IPS-11a (cell line): Measurements from ENCODE around the gene OXTR.

Source experiments
- H3K4me3 ChIP-seq: one replicate; pipeline ENCODE4 v1.5.1; 2013; ENCODE audit warnings: low read depth, low read length, control low read depth

OXTR gene

DNA sequence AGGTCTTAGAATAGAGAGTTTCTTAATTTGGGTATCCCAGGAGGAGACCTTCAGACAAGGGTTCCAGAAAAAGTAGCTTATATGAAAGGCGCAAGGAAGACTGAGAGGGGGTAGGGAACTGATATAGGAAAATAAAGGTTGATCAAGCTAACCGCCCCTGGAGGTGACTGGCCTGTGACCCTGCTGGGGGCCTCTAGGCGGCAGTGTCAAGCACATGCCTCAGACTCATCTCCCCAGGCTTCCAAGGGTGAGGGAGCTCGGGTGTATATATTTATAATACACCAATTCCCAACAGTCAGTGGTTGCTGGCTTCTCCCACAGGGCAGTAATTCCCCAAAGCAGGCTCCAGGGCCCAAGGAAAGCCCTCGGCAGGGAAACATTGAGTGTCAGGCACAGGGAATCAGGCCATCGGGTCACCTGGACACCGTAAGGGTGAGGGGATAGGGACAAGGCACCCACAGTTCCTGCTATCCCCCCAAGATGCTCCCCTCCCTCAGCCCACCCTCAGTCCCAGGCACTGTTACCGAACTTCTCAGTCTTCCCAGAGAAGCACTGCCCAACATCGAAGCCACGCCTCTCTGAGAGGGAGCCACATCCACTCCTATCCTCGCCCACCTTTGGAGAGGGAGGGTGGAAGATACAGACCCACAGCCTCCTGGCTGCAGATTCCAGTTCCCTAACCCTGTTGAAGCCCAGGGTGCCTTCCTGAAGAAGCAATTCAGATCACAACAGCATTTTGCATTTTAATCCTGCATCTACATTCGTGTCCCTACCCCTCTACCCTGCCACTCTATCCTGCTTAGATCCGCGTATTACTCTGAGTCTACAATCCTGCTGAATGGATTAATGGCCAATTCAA lies 55.3 kb downstream of the OXTR start:
- H3K4me3 ChIP-seq = no peak overlapping the region

DNA sequence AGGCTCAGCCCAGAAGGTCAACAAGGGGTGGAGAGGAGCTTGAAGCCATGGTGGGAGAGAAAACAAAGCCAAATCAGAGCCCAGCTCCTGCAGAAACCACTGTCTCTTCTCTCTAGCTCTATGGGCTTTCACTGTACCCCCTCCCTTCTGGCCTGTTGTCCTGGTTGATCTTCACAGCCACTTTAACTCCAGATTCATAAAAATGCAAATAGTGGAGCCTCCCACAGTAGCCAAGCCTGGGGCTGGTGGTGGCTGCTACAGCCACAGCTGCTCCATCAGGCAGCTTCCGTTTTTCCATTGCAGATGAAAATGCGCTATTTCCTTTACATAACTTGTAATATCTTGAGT lies 56.5 kb downstream of the OXTR start:
- H3K4me3 ChIP-seq = no peak overlapping the region

DNA sequence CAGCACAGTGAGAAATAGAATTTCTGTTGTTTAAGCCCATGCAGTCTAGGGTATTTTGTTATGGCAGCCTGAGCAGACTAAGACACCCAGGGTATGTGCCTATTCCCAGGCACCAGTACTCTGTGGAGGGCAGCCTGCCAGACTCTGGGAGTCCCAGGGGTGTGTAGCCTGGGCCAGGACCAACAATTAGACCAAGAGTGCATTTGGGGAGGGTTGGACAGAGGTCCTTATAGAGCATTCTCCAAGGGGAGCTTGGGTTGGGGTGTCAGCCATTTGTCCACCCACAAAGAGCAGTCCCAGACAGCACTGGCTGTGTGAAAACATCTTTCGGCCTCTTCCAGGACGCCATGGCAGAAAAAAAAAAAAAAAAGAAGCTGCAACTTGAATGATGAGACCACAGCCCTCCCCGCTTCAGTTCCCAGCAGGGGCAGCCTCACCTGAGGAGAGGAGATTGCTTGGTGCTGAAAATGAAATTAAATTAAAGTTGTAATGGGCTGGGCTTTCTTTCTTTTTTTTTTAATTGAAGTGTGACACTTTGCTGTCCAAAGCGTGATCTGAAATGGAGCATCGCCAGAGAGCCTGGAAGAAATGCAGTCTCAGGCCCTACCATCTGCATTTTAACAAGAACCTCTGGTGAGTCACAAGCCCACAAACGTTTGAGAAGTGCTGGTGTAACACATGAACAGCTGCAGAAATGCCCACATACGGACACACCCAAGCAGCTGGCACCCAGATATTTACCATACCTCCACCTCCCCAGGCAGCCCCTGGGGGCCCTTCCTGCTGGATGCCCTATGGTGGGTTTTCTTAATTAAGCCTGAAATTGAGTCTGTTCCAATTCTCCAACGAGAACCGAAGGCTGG lies 57.1 kb downstream of the OXTR start:
- no peak overlapping the region for H3K4me3 ChIP-seq

DNA sequence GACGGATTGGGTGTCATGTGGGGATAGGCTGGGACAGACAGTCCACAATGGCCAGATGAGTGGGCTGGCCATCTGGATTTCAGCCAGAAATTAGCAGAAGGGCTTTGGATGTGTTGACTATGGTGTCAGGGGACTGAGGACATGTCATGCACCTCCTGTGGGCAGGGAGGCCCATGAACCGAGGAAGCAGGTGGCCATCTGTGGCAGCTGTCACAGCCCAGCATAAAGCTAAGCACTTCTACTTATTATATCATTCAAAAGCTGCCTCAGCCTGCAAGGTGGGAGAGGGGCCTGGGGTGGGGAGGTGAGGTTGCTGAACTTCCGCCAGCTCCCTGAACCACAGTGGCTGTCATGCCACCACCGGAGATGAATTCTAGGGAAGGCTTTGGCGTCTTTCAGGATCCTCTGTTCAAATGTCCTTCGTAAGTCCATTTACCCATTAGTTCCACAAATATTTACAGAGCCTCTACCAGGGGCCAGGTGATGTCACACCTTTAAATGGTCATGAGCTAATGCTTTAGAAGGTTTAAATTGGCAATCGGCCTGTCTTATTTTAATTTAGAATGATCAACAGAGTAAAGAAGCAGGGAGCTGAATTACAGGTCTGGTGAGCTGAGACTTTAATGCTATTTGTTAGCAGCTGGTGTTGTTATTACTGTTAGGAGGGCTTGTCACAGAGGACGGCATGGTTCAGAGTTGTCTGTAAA lies 59.5 kb downstream of the OXTR start:
- H3K4me3 ChIP-seq = no peak overlapping the region

DNA sequence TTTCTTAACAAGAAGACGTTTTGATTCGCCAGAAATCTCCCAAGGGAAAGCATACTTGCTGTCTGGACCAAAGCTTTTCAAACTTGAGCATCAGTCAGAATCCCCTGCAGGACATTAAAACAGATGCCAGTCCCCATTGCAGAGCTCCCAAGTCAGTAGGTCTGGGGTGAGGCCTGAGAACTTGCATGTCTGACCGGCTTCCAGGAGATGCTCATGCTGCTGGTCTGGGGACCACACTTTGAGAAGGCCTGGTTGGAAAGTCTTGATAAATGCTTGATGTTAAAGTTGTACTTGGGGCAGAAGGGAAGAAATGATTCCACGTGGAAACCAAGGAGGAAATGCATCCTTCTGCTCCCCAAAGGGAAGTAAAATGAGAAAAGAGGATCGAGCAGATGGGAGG lies 60.1 kb downstream of the OXTR start:
- no peak overlapping the region for H3K4me3 ChIP-seq

DNA sequence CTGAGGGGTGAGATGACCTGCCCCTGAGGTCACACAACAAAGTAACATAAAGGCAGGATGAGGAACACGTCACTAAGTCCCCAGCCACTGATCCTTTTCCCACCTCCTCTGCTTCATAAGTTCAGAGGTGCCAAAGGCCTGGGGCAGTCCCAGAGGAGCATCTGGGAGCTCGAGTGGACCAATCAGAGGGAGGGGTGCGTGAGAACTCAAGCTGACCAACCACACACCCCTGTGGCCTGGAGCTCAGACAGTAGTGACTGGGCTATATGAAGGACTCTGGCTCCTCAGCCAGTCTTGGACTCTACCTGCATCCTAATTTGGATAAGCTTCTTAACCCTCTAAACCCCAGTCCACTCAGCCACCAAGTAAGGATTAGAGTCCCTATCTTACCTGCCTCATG lies 63.8 kb downstream of the OXTR start:
- no peak overlapping the region for H3K4me3 ChIP-seq

DNA sequence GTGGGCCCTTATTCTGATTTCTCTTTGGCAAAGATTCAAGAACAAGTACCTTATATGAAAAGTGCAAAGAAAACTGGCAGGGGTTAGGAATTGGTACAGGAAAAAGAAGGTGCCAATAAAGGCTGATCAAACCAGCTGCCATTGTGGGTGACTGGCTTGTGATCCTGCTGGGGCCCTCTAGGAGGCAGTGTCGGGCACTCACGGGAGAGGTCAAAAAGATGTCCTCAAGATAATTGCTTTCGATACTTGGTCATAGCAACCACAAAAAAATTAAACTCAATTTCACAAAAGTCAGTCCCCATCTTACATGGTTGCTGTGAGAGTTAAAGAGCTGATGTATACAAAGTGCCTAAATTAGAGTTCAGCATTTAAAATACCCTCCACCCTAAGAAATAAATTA lies 66.9 kb downstream of the OXTR start:
- H3K4me3 ChIP-seq = no peak overlapping the region
